ENCODE results near the gene TNFRSF18.
A peak's percentile ranks its signal among the peaks of the same experiment; 100 is the strongest.

The TNFRSF18 gene

GRCh38 chr1:1226566-1227362 lies 20.4 kb upstream of the TNFRSF18 start:
- no peak for DNase-seq

GRCh38 chr1:1225913-1226312 lies 19.5 kb upstream of the TNFRSF18 start:
- no peak for DNase-seq

- DNase-seq = no peak
These were observed 18.9 kb upstream of the TNFRSF18 start for GRCh38 chr1:1225238-1225845.

- no peak for DNase-seq
These were observed 17.5 kb upstream of the TNFRSF18 start for GRCh38 chr1:1223891-1224290.

- DNase-seq = no peak
These were observed 16.9 kb upstream of the TNFRSF18 start for GRCh38 chr1:1223321-1223720.

- no peak for DNase-seq
These were observed 16.3 kb upstream of the TNFRSF18 start for GRCh38 chr1:1222575-1223225.

- no peak for DNase-seq
These were observed 15.6 kb upstream of the TNFRSF18 start for GRCh38 chr1:1221887-1222574.

- no peak for DNase-seq
These were observed 13.8 kb upstream of the TNFRSF18 start for GRCh38 chr1:1220197-1220596.

- no peak for DNase-seq
These were observed 12.9 kb upstream of the TNFRSF18 start for GRCh38 chr1:1219341-1219740.

- DNase-seq = no peak
These were observed 12.3 kb upstream of the TNFRSF18 start for GRCh38 chr1:1218524-1219200.

GRCh38 chr1:1217621-1218523 lies 11.5 kb upstream of the TNFRSF18 start:
- no peak for DNase-seq

GRCh38 chr1:1216770-1217620 lies 10.6 kb upstream of the TNFRSF18 start:
- DNase-seq = no peak

GRCh38 chr1:1215881-1216605 lies 9.7 kb upstream of the TNFRSF18 start:
- no peak for DNase-seq

- no peak for DNase-seq
These were observed 8.8 kb upstream of the TNFRSF18 start for GRCh38 chr1:1215080-1215676.

GRCh38 chr1:1213345-1214265 lies 7.2 kb upstream of the TNFRSF18 start, which contains the start of gene TNFRSF4:
Gene TNFRSF4, minus strand, starts transcription at chr1:1214153. Its CDS starts 26 bp downstream, at chr1:1214127.
- DNase-seq = peak; percentile 32

GRCh38 chr1:1212780-1213344 lies 6.5 kb upstream of the TNFRSF18 start:
- peak; percentile 47 for DNase-seq

GRCh38 chr1:1211541-1212441 lies 5.4 kb upstream of the TNFRSF18 start:
- DNase-seq = no peak

Data from activated gamma-delta T cell treated with Interleukin-2 at 50 U/mL for 16 hours (primary cell).